ENCODE measurements around the gene FCHSD2. TPM values are rescaled to one million over a fixed set of nuclear protein-coding genes. Genes with fewer than 3 reads are reported as not detected.

FCHSD2 gene
- total and polyA plus RNA-seq, 2 of the 8 experiments (the other 6 are each of a cell fraction or from before 2014, with no cell fraction given), result 4.1 to 7.8 TPM

- Histone ChIP-seq H3K9me3 (ENCODE audit: insufficient read depth in 2 of 2, low read depth in 1 of 2, low read length in 1 of 2) (no peaks in the 10 kb centered on the region), H4K8ac (ENCODE audit: extremely low read depth, insufficient read depth, low read length) (no peak overlapping the region), H2AFZ (ENCODE audit: low read length) (no peak overlapping the region), H3K9ac (replicated peaks in 1 of 4; ENCODE audit: extremely low read depth in 1 of 4, low read depth in 3 of 4, low read length in 3 of 4) (no peak overlapping the region), H3K23ac (ENCODE audit: insufficient read length) (no peak overlapping the region), H3K56ac (replicated peaks; ENCODE audit: insufficient read length, low read depth, low read length) (no peak overlapping the region), H3K4ac (replicated peaks; ENCODE audit: insufficient read length, low read depth, low read length) (no peak overlapping the region), H2AK5ac (ENCODE audit: low read depth, low read length) (no peak overlapping the region), H4K20me1 (replicated peaks in 1 of 2; ENCODE audit: control insufficient read depth in 1 of 2, insufficient read depth in 2 of 2, low read length in 2 of 2) (no peaks in the 10 kb centered on the region), H3K27me3 (replicated peaks in 1 of 4; ENCODE audit: control insufficient read depth in 3 of 4, extremely low read depth in 1 of 4, insufficient read depth in 3 of 4, low read length in 3 of 4) (no peaks in the 10 kb centered on the region), H3K4me1 (replicated peaks in 1 of 4; ENCODE audit: control insufficient read depth in 3 of 4, insufficient read depth in 4 of 4, low read length in 3 of 4) (peaks cover 0 to 7% (median 2%) of the 10 kb centered on the region in 4 experiments; a peak in 6 of 7 replicates), H3K14ac (ENCODE audit: insufficient read length) (no peak overlapping the region), H3K18ac (ENCODE audit: extremely low read depth, low read length) (no peak overlapping the region), H3K4me2 (ENCODE audit: insufficient read depth in 1 of 2, low read depth in 2 of 2, low read length in 2 of 2) (peak overlapping the region; percentile 7; a peak in 1 of 4 replicates), H3K27ac (ENCODE audit: low read depth, low read length) (no peak overlapping the region), H4K5ac (ENCODE audit: insufficient read length, low read depth, low read length) (no peak overlapping the region), H3K4me3 (ENCODE audit: extremely low read depth in 1 of 4, insufficient read depth in 2 of 4, low read depth in 3 of 4, low read length in 4 of 4) (no peak overlapping the region), H2BK12ac (ENCODE audit: low read depth, low read length) (0 out of 2 replicates have a peak overlapping the region, but pooled peaks have one; percentile 44), H2BK120ac (replicated peaks; ENCODE audit: low read depth, low read length) (no peak overlapping the region), H2BK20ac (ENCODE audit: low read length) (no peak overlapping the region), H3K36me3 (ENCODE audit: control insufficient read depth in 2 of 4, insufficient read depth in 4 of 4, low read length in 3 of 4) (no peaks in the 10 kb centered on the region), H2BK5ac (ENCODE audit: low read depth, low read length) (no peak overlapping the region), H2BK15ac (ENCODE audit: low read length) (no peak overlapping the region), H4K91ac (replicated peaks; ENCODE audit: insufficient read length, low read length) (no peak overlapping the region), H3K79me1 (ENCODE audit: low read depth, low read length) (0 out of 2 replicates have a peak, but pooled peaks cover 2% of the 10 kb centered on the region), H3K23me2 (ENCODE audit: low read depth, low read length) (peaks cover under 1% of the 10 kb centered on the region; the same call in 1 of the 2 replicates), H3K79me2 (ENCODE audit: control insufficient read depth in 1 of 2, insufficient read depth in 2 of 2, low read length in 2 of 2) (no peaks in the 10 kb centered on the region)
- ChIA-PET POLR2A (ENCODE audit: partially characterized antibody) (interaction anchor here (1.0 to 1.4 kb wide), 3 partner anchors 9 to 111 kb away, joined by 3 read pairs; no protein-coding TSS in a partner anchor), CTCF (ENCODE audit: partially characterized antibody) (interaction anchor here (0.6 to 3.4 kb wide), 27 partner anchors 8 to 1268 kb away, joined by 3 to 18 read pairs (median 4); partner anchors contain the start of gene ATG16L2)
- FAIRE-seq (peak; percentile 57), DNase-seq (ENCODE audit: low read depth in 1 of 2, low spot score in 2 of 2) (peak; percentile 54 to 82)
- 51% methylated on average over 16 of the region's 16 CpGs; no CpG with 5 or more reads in 1 of the 2 experiments for WGBS, 2 experiments (ENCODE audit: extremely low coverage in 1 of 2, insufficient coverage in 1 of 2, insufficient read length in 1 of 2, insufficient replicate concordance in 2 of 2, low coverage in 1 of 2, low lambda C conversion rate in 2 of 2, missing lambda C conversion rate in 1 of 2)
- TF ChIP-seq GTF2F1 (IDR thresholded peaks at IDR 0.05; ENCODE audit: borderline replicate concordance, low read depth, low read length) (no peak), SAP30 (IDR thresholded peaks at IDR 0.05; ENCODE audit: insufficient read depth, insufficient replicate concordance, low read length) (peak; percentile 94), PHF8 (conservative IDR thresholded peaks at IDR 0.05; ENCODE audit: low read depth, low read length) (no peak), SIN3A (conservative IDR thresholded peaks at IDR 0.05 in 1 of 2, IDR thresholded peaks at IDR 0.05 in 1 of 2; ENCODE audit: low read depth in 1 of 2, low read length in 2 of 2) (peak; percentile 98), POLR2AphosphoS5 (IDR thresholded peaks at IDR 0.05; ENCODE audit: low read depth, low read length) (no peak), CBX8 (IDR thresholded peaks at IDR 0.05; ENCODE audit: borderline replicate concordance, low read depth, low read length) (no peak), SP4 (IDR thresholded peaks at IDR 0.05; ENCODE audit: low read length) (no peak), SP2 (IDR thresholded peaks at IDR 0.05; ENCODE audit: low read length) (no peak), BRCA1 (IDR thresholded peaks at IDR 0.05; ENCODE audit: low read depth, low read length) (no peak), CHD2 (IDR thresholded peaks at IDR 0.05; ENCODE audit: low read length) (no peak), RBBP5 (IDR thresholded peaks at IDR 0.05; ENCODE audit: borderline replicate concordance, low read depth, low read length) (no peak), GABPA (IDR thresholded peaks at IDR 0.05; ENCODE audit: borderline replicate concordance, insufficient read depth, low read length) (no peak)
Measured at GRCh38 chr11:72787216-72788104, 354.7 kb downstream of the FCHSD2 start.
